ENCODE data around the gene ZNF232.
A peak's percentile ranks its signal among the peaks of the same experiment; 100 is the strongest.
"Not testable (repeated sequence)": the region's sequence is repeated elsewhere in the genome, so short reads cannot be mapped to it uniquely, and the experiment has no call there.

ZNF232 gene

GRCh38 chr17:5096731-5097100 is 15.0 kb downstream of the ZNF232 start:
- no peak for DNase-seq

- no peak for DNase-seq
Measured at GRCh38 chr17:5092218-5093010, 19.3 kb downstream of the ZNF232 start.

GRCh38 chr17:5080591-5080990 is 31.1 kb downstream of the ZNF232 start:
- no peak for DNase-seq

GRCh38 chr17:5078106-5079028 is 33.3 kb downstream of the ZNF232 start, which contains the start of gene ZFP3:
Gene ZFP3, plus strand, starts transcription at chr17:5078467. Its CDS starts 13,038 bp downstream, at chr17:5091505.
- peak; percentile 78 for DNase-seq

GRCh38 chr17:5077781-5078105 is 33.9 kb downstream of the ZNF232 start:
- DNase-seq, result no peak

- DNase-seq, result not testable (repeated sequence)
Measured at GRCh38 chr17:5077275-5077674, 34.4 kb downstream of the ZNF232 start.

- not testable (repeated sequence) for DNase-seq
Measured at GRCh38 chr17:5075472-5075871, 36.2 kb downstream of the ZNF232 start.

- DNase-seq, result no peak
Measured at GRCh38 chr17:5069724-5070123, 42.0 kb downstream of the ZNF232 start.

- no peak for DNase-seq
Measured at GRCh38 chr17:5068236-5068635, 43.4 kb downstream of the ZNF232 start.

GRCh38 chr17:5065227-5065744 is 46.4 kb downstream of the ZNF232 start:
- no peak for DNase-seq
